Calu3 (cell line): ENCODE measurements around the gene CD276. TPM values are rescaled to one million over a fixed set of nuclear protein-coding genes. Genes with fewer than 3 reads are reported as not detected.

Experiments used
- BruUV-seq: library from RNA; stranded (reverse); fragments of 400-500 nt; replicated peaks from 2 replicates; lab custom pipeline; 2021; lab: Mats Ljungman, UMichigan
- CTCF ChIA-PET: fragments of 300-600 bp; sonication (Branson Sonifier 250); formaldehyde crosslinking; loops from one replicate; lab custom pipeline; 2022; ENCODE audit warnings: antibody characterized with exemption; lab: Charles Lee
- DNase-seq: peaks from one replicate; pipeline ENCODE4 v3.0.0; 2022
- H3K27ac Mint-ChIP-seq: one replicate; pipeline ENCODE4 v1.8.0; 2022; ENCODE audit warnings: mixed read lengths; ENCODE audit not compliant: unreplicated experiment
- H3K27me3 Mint-ChIP-seq: one replicate; pipeline ENCODE4 v1.8.0; 2022; ENCODE audit warnings: mixed read lengths; ENCODE audit not compliant: unreplicated experiment
- H3K36me3 Mint-ChIP-seq: one replicate; pipeline ENCODE4 v1.8.0; 2022; ENCODE audit warnings: mild to moderate bottlenecking, moderate library complexity, mixed read lengths; ENCODE audit not compliant: insufficient read depth, unreplicated experiment
- H3K4me1 Mint-ChIP-seq: one replicate; pipeline ENCODE4 v1.8.0; 2022; ENCODE audit warnings: mild to moderate bottlenecking, low read depth, mixed read lengths; ENCODE audit not compliant: unreplicated experiment
- H3K4me3 Mint-ChIP-seq: one replicate; pipeline ENCODE4 v1.8.0; 2022; ENCODE audit warnings: mild to moderate bottlenecking, low read depth, moderate library complexity, mixed read lengths; ENCODE audit not compliant: unreplicated experiment
- H3K9me3 Mint-ChIP-seq: one replicate; pipeline ENCODE4 v1.8.0; 2022; ENCODE audit warnings: low read depth, mixed read lengths; ENCODE audit not compliant: unreplicated experiment
- intact Hi-C: fragments of 100-400 bp; cut with micrococcal nuclease; formaldehyde crosslinking; loops from one replicate; pipeline ENCODE4 v1.10.0; 2022; ENCODE audit not compliant: unreplicated experiment
- total RNA-seq: library from RNA; stranded (reverse); gene quantifications from 2 replicates; pipeline ENCODE4 v1.2.3, GENCODE V29; 2022
- TF ChIP-seq, protein P1 (sequence below): fragments of 200-600 bp; IDR thresholded peaks from one replicate; pipeline ENCODE4 v1.8.0; 2022; ENCODE audit warnings: antibody characterized with exemption; ENCODE audit not compliant: unreplicated experiment

Gene CD276
- total RNA-seq, 1 experiment from 2014 or later = 84.6 TPM

- Mint-ChIP-seq H3K27me3 (peaks cover 28% of the 10 kb centered on the region), H3K4me1 (peaks cover 31% of the 10 kb centered on the region), H3K27ac (peak overlapping the region; percentile 29), H3K4me3 (peak overlapping the region; percentile 88), H3K9me3 (no peaks in the 10 kb centered on the region), H3K36me3 (peaks cover 22% of the 10 kb centered on the region)
- CTCF ChIA-PET = interaction anchor here (0.6 to 6.2 kb wide), 3 partner anchors 15 to 123 kb away, joined by 3 to 27 read pairs (median 5); no protein-coding TSS in a partner anchor
- BruUV-seq = no TSS peak
- intact Hi-C loops = no loop called here
- DNase-seq = no peak
- TF ChIP-seq, protein P1, sequence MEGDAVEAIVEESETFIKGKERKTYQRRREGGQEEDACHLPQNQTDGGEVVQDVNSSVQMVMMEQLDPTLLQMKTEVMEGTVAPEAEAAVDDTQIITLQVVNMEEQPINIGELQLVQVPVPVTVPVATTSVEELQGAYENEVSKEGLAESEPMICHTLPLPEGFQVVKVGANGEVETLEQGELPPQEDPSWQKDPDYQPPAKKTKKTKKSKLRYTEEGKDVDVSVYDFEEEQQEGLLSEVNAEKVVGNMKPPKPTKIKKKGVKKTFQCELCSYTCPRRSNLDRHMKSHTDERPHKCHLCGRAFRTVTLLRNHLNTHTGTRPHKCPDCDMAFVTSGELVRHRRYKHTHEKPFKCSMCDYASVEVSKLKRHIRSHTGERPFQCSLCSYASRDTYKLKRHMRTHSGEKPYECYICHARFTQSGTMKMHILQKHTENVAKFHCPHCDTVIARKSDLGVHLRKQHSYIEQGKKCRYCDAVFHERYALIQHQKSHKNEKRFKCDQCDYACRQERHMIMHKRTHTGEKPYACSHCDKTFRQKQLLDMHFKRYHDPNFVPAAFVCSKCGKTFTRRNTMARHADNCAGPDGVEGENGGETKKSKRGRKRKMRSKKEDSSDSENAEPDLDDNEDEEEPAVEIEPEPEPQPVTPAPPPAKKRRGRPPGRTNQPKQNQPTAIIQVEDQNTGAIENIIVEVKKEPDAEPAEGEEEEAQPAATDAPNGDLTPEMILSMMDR = no peak
Observed at GRCh38 chr15:73683257-73683776, 866 bp upstream of the CD276 start.

DNA sequence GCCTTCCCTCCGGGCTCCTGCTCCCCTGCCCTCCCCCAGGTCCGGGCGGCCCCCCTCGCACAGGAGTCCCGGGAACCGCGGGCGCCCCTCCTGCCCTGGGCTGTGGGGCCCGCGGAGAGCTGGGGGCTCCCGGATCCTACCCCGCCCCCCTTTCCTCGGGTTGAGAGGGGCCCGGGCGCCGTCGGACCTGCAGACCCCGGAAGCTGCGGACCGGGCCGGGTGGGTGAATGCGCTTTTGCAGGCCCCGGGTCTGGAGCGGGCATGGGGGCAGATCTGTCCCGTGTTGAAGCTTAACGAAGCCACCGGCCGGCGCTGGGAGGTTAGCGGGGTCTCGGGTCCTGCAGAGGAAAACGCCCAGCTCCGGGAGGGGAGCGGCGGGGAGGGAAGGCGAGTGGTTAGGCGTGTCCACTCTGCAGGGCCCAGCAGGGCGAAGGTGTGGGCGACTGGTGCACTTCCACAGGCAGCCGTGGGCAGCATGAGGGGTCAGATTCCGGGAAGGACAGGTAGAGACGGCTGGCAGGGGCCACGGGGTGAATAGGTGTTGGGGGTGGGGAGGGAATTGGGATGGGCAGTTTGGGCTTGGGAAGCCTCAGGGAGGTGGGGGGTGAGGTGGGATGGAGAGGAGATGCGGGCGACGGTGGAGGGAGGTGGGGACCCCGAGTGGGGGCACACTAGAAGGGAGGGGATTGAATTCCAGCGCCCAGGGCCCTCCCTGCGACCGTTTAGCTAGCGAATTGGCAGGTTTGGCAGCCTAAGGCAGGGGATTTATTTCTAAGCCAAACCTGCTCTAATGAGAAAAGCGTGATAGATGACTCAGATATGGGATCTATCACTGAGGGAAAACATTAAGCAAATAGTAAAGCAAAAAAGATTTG is 635 bp downstream of the CD276 start:
- BruUV-seq = no TSS peak
- CTCF ChIA-PET = interaction anchor here (0.7 to 6.2 kb wide), 8 partner anchors 10 to 77 kb away, joined by 3 to 27 read pairs (median 8); no protein-coding TSS in a partner anchor

DNA sequence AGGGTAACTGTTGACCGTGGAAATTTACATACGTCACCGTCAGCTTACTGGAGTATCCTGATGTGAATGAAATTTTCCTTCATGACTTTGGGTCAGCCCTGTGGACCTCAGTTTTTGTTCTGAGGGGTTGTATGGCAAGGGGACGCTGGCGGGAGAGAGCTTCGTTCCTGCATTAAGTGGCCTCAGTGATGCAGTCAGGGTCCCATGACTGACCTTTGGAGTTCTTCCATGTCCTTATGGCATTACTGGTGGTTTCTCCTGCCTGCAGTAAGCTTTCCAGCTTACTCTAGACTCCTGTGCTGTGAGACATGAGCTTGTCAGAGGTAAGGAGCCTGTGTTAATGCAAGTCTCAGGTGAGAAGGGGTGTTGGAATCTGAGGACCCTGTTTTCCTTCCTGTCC is 1.8 kb downstream of the CD276 start:
- H3K27ac Mint-ChIP-seq = peak overlapping the region; percentile 25
- H3K4me3 Mint-ChIP-seq = peak overlapping the region; percentile 88
- H3K27me3 Mint-ChIP-seq = peaks cover 10% of the 10 kb centered on the region
- TF ChIP-seq, protein P1 = no peak
- H3K36me3 Mint-ChIP-seq = peaks cover 22% of the 10 kb centered on the region
- DNase-seq = no peak
- H3K4me1 Mint-ChIP-seq = peaks cover 39% of the 10 kb centered on the region
- CTCF ChIA-PET = interaction anchor here (0.9 to 6.2 kb wide), 7 partner anchors 9 to 125 kb away, joined by 3 to 27 read pairs (median 6); no protein-coding TSS in a partner anchor
- H3K9me3 Mint-ChIP-seq = no peaks in the 10 kb centered on the region
- BruUV-seq = no TSS peak
- intact Hi-C loops = no loop called here

More for the DNA sequence above, 635 bp downstream of the CD276 start:
- Mint-ChIP-seq H3K36me3 (peaks cover 22% of the 10 kb centered on the region), H3K4me3 (peak overlapping the region; percentile 88), H3K27me3 (peaks cover 17% of the 10 kb centered on the region), H3K27ac (peak overlapping the region; percentile 25), H3K4me1 (peaks cover 39% of the 10 kb centered on the region), H3K9me3 (no peaks in the 10 kb centered on the region)
- DNase-seq = peak; percentile 40
- TF ChIP-seq, protein P1 = no peak
- intact Hi-C loops = no loop called here

DNA sequence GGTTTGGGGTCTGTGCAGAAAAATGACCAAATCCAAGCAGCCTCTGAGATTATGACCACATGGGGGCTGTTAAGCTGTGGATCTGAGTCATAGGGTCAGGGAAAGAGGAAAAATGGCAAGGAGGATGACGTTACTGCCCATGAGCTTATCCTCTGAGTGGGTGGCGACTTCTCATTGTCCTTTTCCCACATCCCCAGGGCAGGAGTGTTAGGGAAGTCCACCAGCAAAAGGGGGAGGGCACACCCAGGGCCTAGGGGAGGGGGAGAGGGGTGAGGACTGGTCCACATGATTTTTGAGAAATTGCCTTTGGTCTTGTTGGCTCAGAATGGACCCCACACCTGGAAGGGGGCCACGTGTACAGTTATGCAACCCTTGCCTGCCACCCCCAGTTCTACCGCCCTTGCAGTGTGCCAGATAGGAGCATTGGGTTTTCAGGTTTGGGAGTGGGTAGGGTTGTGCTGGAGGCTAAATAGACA is 2.6 kb downstream of the CD276 start:
- Mint-ChIP-seq H3K4me1 (peaks cover 39% of the 10 kb centered on the region), H3K27me3 (peaks cover 2% of the 10 kb centered on the region), H3K9me3 (no peaks in the 10 kb centered on the region), H3K27ac (no peak overlapping the region), H3K36me3 (peaks cover 22% of the 10 kb centered on the region), H3K4me3 (peak overlapping the region; percentile 88)
- BruUV-seq = no TSS peak
- DNase-seq = no peak
- intact Hi-C loops = no loop called here
- CTCF ChIA-PET = interaction anchor here (0.5 to 6.2 kb wide), 6 partner anchors 12 to 406 kb away, joined by 3 to 27 read pairs (median 8); no protein-coding TSS in a partner anchor
- TF ChIP-seq, protein P1 = no peak
